ENCODE data around the gene TNFRSF13B.
"Not testable (repeated sequence)": the region's sequence is repeated elsewhere in the genome, so short reads cannot be mapped to it uniquely, and the experiment has no call there.

The TNFRSF13B gene

GRCh38 chr17:16986391-16986790 is 14.5 kb upstream of the TNFRSF13B start:
- DNase-seq = no peak

GRCh38 chr17:16981928-16982327 is 10.0 kb upstream of the TNFRSF13B start:
- DNase-seq = no peak

DNA sequence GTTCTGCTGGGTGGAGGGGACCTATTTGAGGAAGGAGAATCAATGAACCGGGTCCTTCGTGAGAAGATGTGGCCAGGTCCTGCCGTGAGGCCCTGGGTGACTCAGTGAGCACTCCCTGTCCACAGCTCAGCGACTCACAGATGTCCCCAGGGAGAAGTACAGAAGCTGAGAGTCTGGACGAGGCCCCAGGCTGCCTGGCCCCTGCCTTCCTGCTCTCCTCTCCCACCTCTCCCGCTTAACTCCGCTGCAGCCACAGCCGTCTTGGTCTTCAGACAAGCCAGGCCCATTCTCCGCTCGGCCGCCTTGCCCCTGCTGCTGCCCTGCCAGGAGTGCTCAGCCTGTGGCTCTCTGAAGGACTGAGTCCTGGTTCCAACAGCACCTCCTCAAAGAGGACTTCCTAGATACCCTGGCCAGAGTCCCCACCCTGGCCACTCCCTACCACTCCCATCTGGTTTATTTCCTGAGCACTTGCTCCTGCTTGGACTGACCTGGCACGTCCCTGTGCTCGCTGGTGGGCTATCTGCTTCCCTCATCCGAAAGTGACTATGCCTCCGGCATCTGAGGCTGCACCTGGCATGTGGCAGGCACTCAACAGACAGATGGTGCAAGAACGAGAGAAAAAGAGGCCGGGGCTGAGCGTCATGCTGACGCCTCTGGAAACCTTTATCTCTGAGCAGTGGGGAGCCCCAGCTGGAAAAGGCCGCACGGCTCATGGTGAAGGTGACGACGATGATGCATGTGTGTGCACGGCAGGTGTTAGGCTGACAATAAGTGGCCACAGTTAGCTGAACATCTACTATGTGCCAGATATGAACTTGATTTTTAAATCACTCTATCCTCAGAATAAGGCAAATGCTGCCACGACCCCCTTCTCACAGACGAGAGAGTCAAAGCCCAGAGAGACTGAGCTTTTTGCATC is 9.2 kb upstream of the TNFRSF13B start:
- DNase-seq = no peak

DNA sequence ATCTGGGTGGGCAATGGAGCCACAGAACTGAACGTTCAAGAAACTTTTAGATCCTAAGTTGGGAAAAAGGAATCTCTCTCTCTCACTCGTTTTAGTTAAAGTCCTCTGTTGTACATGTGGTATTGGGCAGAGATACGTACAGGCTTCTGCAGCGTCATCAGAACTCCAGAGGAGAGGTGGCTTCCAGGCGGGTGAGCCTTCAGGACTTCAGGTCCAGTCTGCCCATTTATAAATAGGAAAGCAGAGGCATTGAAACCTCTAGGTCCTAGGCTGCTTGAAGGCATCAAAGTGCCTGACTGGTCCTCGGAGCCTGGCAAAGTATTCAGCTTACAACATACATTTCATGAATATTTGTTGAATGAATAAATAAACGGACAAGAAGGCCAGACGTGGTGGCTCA is 8.1 kb upstream of the TNFRSF13B start:
- no peak for DNase-seq

DNA sequence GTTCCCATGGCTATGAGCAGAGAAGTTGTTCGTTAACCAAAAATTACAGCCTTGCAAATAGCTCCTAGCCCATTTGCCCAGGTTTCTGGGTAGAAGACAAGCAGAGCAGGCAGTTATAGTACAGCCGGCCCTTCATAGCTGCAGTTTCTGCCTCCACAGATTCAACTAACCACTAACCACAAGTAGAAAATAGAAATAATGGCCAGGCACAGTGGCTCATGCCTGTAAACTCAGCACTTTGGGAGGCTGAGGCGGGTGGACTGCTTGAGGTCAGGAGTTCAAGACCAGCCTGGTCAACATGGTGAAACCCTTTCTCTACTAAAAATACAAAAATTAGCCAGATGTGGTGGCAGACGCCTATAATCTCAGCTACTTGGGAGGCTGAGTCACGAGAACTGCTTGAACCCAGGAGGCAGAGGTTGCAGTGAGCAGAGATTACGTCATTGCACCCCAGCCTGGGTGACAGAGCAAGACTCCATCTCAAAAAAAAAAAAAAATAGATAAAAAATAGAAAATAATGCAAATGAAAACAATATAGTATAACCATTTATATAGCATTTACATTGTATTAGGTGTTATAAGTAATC is 7.4 kb upstream of the TNFRSF13B start:
- DNase-seq = not testable (repeated sequence)

DNA sequence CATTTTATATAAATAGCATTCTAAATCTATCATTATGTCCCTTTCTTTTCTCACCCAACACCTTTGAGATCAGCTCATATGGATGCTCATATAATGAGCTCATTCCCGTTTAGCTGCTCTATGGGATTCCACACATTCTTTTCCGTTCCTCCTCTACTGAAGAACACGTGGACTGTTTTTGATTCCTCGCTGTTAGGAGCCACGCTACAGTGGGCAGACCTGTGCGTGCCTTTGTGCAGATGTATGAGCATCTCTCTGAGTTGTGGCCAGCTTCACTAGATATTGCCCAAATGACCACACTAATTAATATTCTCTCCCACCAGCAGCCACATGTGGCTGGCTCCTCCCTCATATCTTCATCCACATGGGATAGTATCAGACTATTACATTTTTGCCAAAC is 6.0 kb upstream of the TNFRSF13B start:
- no peak for DNase-seq

GRCh38 chr17:16976725-16977550 is 5.0 kb upstream of the TNFRSF13B start:
- DNase-seq = no peak

DNA sequence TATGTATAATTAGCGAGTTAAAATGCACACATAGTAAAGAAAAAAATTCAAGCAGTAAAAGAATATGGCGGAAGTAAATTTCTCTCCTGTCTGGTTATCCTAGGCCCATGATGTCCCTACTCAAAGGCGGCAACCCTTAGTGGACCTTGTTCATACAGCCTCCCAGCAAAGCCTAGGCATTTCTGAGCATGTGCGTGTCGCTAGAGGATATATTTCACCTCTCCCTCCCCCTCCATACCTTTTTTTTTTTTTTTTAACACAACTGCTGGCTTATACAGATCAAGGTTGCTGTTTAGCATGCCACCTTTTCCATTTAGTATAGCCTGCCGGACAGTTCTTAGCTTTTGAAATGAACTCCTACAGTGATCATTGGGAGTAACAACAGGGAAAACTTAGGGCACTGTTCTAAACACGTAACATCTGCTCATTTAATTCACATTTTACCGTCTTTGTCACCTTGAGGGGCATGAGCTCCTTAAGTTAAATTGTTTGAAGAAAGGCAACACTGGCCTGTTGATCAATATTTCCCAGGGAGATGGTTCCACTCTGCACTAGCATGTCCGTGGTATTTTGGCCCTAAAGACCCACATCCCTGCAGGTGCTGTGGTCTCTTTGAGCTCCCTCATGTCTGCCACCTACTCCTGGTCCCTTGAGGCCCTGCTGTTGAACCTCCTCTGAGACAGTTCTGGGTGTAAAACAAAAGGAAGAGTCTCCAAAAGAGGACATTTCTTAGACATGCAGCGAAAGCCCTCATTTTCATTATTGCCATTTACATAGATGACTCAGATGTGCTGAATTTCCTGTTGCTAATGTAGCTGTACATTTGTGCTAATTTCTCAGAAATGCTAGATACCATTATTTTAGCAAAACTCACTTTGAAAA is 4.1 kb upstream of the TNFRSF13B start:
- DNase-seq = peak; percentile 40

GRCh38 chr17:16975277-16975651 is 3.3 kb upstream of the TNFRSF13B start:
- no peak for DNase-seq

DNA sequence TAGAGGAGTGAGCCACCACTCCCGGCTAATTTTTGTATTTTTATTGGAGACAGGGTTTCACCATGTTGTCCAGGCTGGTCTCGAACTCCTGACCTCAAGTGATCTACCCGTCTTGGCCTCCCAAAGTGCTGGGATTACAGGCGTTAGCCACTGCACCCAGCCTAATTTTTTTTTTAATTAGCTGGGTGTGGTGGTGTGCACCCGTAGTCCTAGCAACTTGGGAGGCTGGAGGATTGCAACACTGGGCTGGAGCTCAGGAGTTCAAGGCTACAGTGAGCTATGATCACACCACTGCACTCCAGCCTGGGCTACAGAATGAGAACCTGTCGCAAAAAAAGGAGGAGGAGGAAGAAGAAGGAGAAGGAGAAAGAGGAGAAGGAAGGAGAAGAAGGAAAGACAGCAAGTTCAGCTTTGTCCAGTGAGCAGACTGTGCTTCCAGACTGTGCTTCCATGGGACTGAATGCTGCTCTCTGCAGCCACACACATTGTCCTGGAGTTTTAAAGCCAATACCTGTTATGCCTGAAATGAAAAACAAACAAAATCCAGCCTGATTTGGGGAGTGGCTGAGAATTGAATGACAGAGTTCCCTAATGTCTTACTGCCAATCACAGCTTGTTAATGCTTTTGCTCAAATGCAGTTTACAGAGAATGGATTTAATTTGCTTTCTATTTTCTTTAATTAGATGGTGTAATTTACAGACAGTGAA is 2.8 kb upstream of the TNFRSF13B start:
- DNase-seq = no peak

- no peak for DNase-seq
These were observed 2.0 kb upstream of the TNFRSF13B start for GRCh38 chr17:16973760-16974540.

GRCh38 chr17:16973043-16973442 is 1.1 kb upstream of the TNFRSF13B start:
- not testable (repeated sequence) for DNase-seq

- no peak for DNase-seq
These were observed 428 bp upstream of the TNFRSF13B start for GRCh38 chr17:16972346-16972745.

- no peak for DNase-seq
These were observed 1.7 kb downstream of the TNFRSF13B start for GRCh38 chr17:16969931-16970906.

DNA sequence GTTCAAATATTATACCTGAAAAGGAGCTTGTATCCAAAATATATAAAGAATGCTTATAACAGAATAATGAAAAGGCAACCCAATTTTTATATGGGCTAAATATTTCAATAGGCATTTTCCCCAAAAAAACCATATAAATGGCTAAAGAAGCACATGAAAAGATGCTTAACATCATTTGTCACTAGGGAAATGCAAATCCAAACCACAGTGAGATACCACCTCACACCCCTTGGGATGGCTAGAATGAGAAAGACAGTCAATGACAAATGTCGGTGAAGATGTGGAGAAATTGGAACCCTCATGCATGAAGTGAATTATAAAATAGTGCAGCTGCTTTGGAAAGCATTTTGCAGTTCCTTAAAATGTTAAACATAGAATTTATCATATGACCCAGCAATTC is 3.1 kb downstream of the TNFRSF13B start:
- DNase-seq = no peak

DNA sequence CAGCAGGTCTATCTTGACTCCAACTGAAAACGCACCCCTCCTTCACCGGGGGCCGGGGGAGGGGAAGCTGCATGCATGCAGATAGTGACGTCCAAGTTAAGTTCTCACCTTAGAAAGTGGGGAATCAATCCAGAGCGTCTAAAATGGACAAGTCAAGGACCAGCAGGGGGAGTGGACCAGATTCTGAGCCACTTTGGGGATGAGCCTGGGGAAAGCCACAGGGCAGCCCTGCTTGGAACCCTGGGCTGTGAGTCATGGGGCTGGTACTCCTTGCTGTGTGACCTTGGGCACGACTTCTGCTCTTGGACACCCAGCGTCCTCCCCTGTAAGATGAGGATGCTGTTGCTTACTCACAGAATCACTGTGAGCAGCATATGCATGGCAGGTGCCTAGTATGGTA is 9.1 kb downstream of the TNFRSF13B start:
- no peak for DNase-seq

DNA sequence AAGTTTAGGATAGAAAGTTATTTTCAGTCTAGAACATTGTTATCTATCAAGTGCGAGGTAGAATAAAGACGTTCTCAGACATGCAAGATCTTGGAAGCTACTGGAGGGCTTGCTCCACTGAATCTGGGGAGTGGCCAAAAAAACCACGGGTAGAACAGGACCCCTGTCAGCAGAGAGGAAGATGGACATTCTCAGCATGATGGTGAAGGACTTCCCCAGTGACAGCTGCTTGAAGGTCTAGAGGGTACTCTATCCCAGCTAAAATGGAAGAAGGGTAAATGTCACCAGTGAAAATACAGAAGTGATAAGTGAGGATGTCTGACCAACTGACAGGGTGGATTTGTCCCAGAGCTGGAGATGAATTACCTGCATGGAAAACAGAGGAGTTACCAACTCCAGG is 10.1 kb downstream of the TNFRSF13B start:
- DNase-seq = no peak

GRCh38 chr17:16961022-16961421 is 10.9 kb downstream of the TNFRSF13B start:
- not testable (repeated sequence) for DNase-seq

- DNase-seq = not testable (repeated sequence)
These were observed 16.9 kb downstream of the TNFRSF13B start for GRCh38 chr17:16955011-16955410.

GRCh38 chr17:16954521-16954920 is 17.4 kb downstream of the TNFRSF13B start:
- DNase-seq = no peak
